Left ventricle myocardium inferior (tissue), 1 donor: ENCODE results near the gene TRAK1. TPM values are rescaled to one million over a fixed set of nuclear protein-coding genes. Genes with fewer than 3 reads are reported as not detected.

ENCODE experiments used
- DNase-seq: peaks from one replicate; pipeline ENCODE4 v3.0.0-alpha.2; 2020
- H3K27ac ChIP-seq: fragments of 200-600 bp; replicated peaks from 2 replicates; pipeline ENCODE4 v1.8.0; 2021
- H3K27me3 ChIP-seq: fragments of 200-600 bp; 2 replicates; pipeline ENCODE4 v1.8.0; 2021; ENCODE audit warnings: low read depth
- H3K36me3 ChIP-seq: fragments of 200-600 bp; 2 replicates; pipeline ENCODE4 v1.8.0; 2021
- H3K4me1 ChIP-seq: fragments of 200-600 bp; 2 replicates; pipeline ENCODE4 v1.8.0; 2021
- H3K4me3 ChIP-seq: fragments of 200-600 bp; 2 replicates; pipeline ENCODE4 v1.8.0; 2021; ENCODE audit warnings: mild to moderate bottlenecking, moderate library complexity
- H3K9me3 ChIP-seq: fragments of 200-600 bp; replicated peaks from 2 replicates; pipeline ENCODE4 v1.8.0; 2021
- CTCF ChIP-seq: fragments of 200-600 bp; IDR thresholded peaks from 2 replicates; pipeline ENCODE4 v1.8.0; 2021; ENCODE audit warnings: antibody characterized with exemption, mild to moderate bottlenecking, borderline replicate concordance
- intact Hi-C: fragments of 100-400 bp; cut with micrococcal nuclease; formaldehyde crosslinking; loops from one replicate; pipeline ENCODE4 v1.11.0; 2022
- total RNA-seq: library from RNA; stranded (reverse); fragmentation: NEBNext Ultra II Directional; extraction: Animal tissue kit (Norgen Biotek cat#: 25700); gene quantifications from one replicate; pipeline ENCODE4 v1.2.1, GENCODE V29; 2021
- donor health status: DM: no; HTN: yes; CAD: no; lungs with severe emphysema.

Gene TRAK1
- total RNA-seq, 1 donor from 2014 or later: 264 TPM

GRCh38 chr3:42180901-42181300, 89.7 kb downstream of the TRAK1 start:
- H3K4me1 ChIP-seq: peaks cover 91% of the 10 kb centered on the region
- intact Hi-C loops: no loop called here
- H3K27ac ChIP-seq: peak overlapping the region; percentile 18

GRCh38 chr3:42182555-42182954, 91.4 kb downstream of the TRAK1 start:
- intact Hi-C loops: no loop called here
- peaks cover 15% of the 10 kb centered on the region for H3K36me3 ChIP-seq
- H3K27ac ChIP-seq: peak overlapping the region; percentile 41
- no peaks in the 10 kb centered on the region for H3K9me3 ChIP-seq
- no peak overlapping the region for H3K4me3 ChIP-seq
- no peaks in the 10 kb centered on the region for H3K27me3 ChIP-seq
- peaks cover 89% of the 10 kb centered on the region for H3K4me1 ChIP-seq
- no peak for TF ChIP-seq CTCF
- DNase-seq: no peak

More at GRCh38 chr3:42180901-42181300, 89.7 kb downstream of the TRAK1 start:
- no peak overlapping the region for H3K4me3 ChIP-seq
- TF ChIP-seq CTCF: no peak
- H3K27me3 ChIP-seq: no peaks in the 10 kb centered on the region
- no peak for DNase-seq
- no peaks in the 10 kb centered on the region for H3K9me3 ChIP-seq
- peaks cover 18% of the 10 kb centered on the region for H3K36me3 ChIP-seq

GRCh38 chr3:42183991-42184632, 93.0 kb downstream of the TRAK1 start:
- H3K4me3 ChIP-seq: no peak overlapping the region
- peaks cover 89% of the 10 kb centered on the region for H3K4me1 ChIP-seq
- intact Hi-C loops: no loop called here
- H3K36me3 ChIP-seq: peaks cover 7% of the 10 kb centered on the region
- no peak for TF ChIP-seq CTCF
- H3K27me3 ChIP-seq: no peaks in the 10 kb centered on the region
- no peaks in the 10 kb centered on the region for H3K9me3 ChIP-seq
- no peak for DNase-seq
- no peak overlapping the region for H3K27ac ChIP-seq

GRCh38 chr3:42184651-42185443, 93.7 kb downstream of the TRAK1 start:
- intact Hi-C loops: loop anchor here (5.0 kb wide), 1 partner anchor 68 kb away; no protein-coding TSS in a partner anchor
- Histone ChIP-seq H3K4me3 (no peak overlapping the region), H3K4me1 (peaks cover 89% of the 10 kb centered on the region), H3K36me3 (peaks cover 7% of the 10 kb centered on the region), H3K27me3 (no peaks in the 10 kb centered on the region), H3K9me3 (no peaks in the 10 kb centered on the region), H3K27ac (no peak overlapping the region)
- no peak for DNase-seq
- TF ChIP-seq CTCF: no peak

GRCh38 chr3:42187936-42188335, 96.8 kb downstream of the TRAK1 start:
- Histone ChIP-seq H3K4me1 (peaks cover 90% of the 10 kb centered on the region), H3K4me3 (no peak overlapping the region), H3K36me3 (peaks cover 12% of the 10 kb centered on the region), H3K9me3 (no peaks in the 10 kb centered on the region), H3K27me3 (no peaks in the 10 kb centered on the region), H3K27ac (peak overlapping the region; percentile 77)
- no peak for TF ChIP-seq CTCF
- no peak for DNase-seq
- intact Hi-C loops: loop anchor here (5.0 kb wide), 1 partner anchor 71 kb away; no protein-coding TSS in a partner anchor
